ENCODE data around the gene MEIS1.

The MEIS1 gene

GRCh38 chr2:66432801-66433694, 1.9 kb upstream of the MEIS1 start:
- peak; percentile 73 for DNase-seq

- DNase-seq: no peak
These were observed 1.3 kb upstream of the MEIS1 start for GRCh38 chr2:66433695-66433944.

- DNase-seq: peak; percentile 44
These were observed 813 bp upstream of the MEIS1 start for GRCh38 chr2:66433945-66434678.

- no peak for DNase-seq
These were observed 587 bp downstream of the MEIS1 start for GRCh38 chr2:66435549-66435875.

GRCh38 chr2:66435963-66436362, 1.0 kb downstream of the MEIS1 start:
- DNase-seq: no peak

GRCh38 chr2:66436581-66437001, 1.7 kb downstream of the MEIS1 start:
- DNase-seq: no peak

GRCh38 chr2:66437109-66437690, 2.3 kb downstream of the MEIS1 start:
- DNase-seq: no peak

GRCh38 chr2:66437691-66438497, 3.0 kb downstream of the MEIS1 start:
- no peak for DNase-seq

GRCh38 chr2:66438498-66438833, 3.5 kb downstream of the MEIS1 start:
- DNase-seq: no peak

- no peak for DNase-seq
These were observed 4.2 kb downstream of the MEIS1 start for GRCh38 chr2:66438891-66439811.

- no peak for DNase-seq
These were observed 5.1 kb downstream of the MEIS1 start for GRCh38 chr2:66439812-66440542.

GRCh38 chr2:66440708-66441497, 6.0 kb downstream of the MEIS1 start:
- DNase-seq: no peak

- no peak for DNase-seq
These were observed 6.8 kb downstream of the MEIS1 start for GRCh38 chr2:66441581-66442320.

GRCh38 chr2:66442516-66443185, 7.7 kb downstream of the MEIS1 start:
- DNase-seq: no peak

GRCh38 chr2:66443186-66443978, 8.5 kb downstream of the MEIS1 start:
- DNase-seq: no peak

GRCh38 chr2:66443979-66444861, 9.3 kb downstream of the MEIS1 start:
- DNase-seq: no peak

All from NK-92 treated with Interleukin-12 subunit alpha and Interleukin-12 subunit beta, amount 100 ng/mL, for 24 hours (cell line).